ENCODE results near the gene CNTN5. TPM values are rescaled to one million over a fixed set of nuclear protein-coding genes. Genes with fewer than 3 reads are reported as not detected.

CNTN5 gene
- total RNA-seq, 1 donor, result under 0.01 TPM

- no peak for DNase-seq (ENCODE audit: low read depth)
- H3K4me3 ChIP-seq (ENCODE audit: low read depth, low read length), result no peak overlapping the region
- TF ChIP-seq CTCF (IDR thresholded peaks at IDR 0.05; ENCODE audit: insufficient read depth, low read depth, low read length), result no peak
Observed at GRCh38 chr11:99184146-99184545, 163.4 kb downstream of the CNTN5 start.

DNA sequence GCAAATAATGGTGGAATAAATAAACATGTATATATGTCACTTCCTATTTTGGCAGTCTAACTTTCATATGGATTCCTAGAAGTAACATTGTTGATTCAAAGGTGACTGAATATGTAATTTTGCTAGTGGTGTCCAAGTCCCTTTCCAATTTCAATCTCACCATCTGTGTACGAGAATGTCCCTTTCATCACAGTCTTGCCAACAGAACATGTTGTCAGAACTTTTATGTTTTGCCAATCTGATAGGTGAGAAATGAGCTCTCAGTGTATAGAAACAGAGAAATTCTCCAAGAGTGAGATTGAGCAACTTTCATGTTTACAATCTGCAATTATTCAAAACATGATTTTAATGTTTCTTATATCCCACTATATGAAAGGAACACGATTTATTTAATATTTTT is 167.5 kb downstream of the CNTN5 start:
- no peak for TF ChIP-seq CTCF (IDR thresholded peaks at IDR 0.05; ENCODE audit: insufficient read depth, low read depth, low read length)
- DNase-seq (ENCODE audit: low read depth), result no peak
- H3K4me3 ChIP-seq (ENCODE audit: low read depth, low read length), result no peak overlapping the region

- DNase-seq (ENCODE audit: low read depth), result no peak
- TF ChIP-seq CTCF (IDR thresholded peaks at IDR 0.05; ENCODE audit: insufficient read depth, low read depth, low read length), result no peak
- no peak overlapping the region for H3K4me3 ChIP-seq (ENCODE audit: low read depth, low read length)
Observed at GRCh38 chr11:99192716-99193115, 172.0 kb downstream of the CNTN5 start.

- TF ChIP-seq CTCF (IDR thresholded peaks at IDR 0.05; ENCODE audit: insufficient read depth, low read depth, low read length), result no peak
- no peak for DNase-seq (ENCODE audit: low read depth)
- no peak overlapping the region for H3K4me3 ChIP-seq (ENCODE audit: low read depth, low read length)
Observed at GRCh38 chr11:99197477-99197876, 176.7 kb downstream of the CNTN5 start.

- no peak for TF ChIP-seq CTCF (IDR thresholded peaks at IDR 0.05; ENCODE audit: insufficient read depth, low read depth, low read length)
- DNase-seq (ENCODE audit: low read depth), result no peak
- no peak overlapping the region for H3K4me3 ChIP-seq (ENCODE audit: low read depth, low read length)
Observed at GRCh38 chr11:99198215-99198614, 177.5 kb downstream of the CNTN5 start.

DNA sequence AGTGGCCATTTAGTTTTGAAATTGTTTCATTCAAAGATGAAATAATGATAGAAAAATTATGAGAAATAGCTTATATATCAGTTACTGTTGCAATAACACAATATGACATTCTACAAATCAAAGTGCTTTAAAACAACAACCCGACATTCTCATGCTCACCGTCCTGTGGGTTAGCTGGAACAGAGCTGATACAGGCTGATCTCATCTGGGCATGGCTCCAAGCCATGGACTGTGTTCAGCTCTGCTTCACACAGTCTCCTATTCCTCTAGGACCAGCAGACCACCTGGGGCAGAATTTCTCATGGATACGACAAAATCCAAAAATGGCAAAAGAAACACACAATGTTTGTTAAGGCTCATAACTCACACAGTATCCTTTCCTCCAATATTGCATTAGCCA is 178.6 kb downstream of the CNTN5 start:
- no peak for TF ChIP-seq CTCF (IDR thresholded peaks at IDR 0.05; ENCODE audit: insufficient read depth, low read depth, low read length)
- no peak overlapping the region for H3K4me3 ChIP-seq (ENCODE audit: low read depth, low read length)
- no peak for DNase-seq (ENCODE audit: low read depth)

DNA sequence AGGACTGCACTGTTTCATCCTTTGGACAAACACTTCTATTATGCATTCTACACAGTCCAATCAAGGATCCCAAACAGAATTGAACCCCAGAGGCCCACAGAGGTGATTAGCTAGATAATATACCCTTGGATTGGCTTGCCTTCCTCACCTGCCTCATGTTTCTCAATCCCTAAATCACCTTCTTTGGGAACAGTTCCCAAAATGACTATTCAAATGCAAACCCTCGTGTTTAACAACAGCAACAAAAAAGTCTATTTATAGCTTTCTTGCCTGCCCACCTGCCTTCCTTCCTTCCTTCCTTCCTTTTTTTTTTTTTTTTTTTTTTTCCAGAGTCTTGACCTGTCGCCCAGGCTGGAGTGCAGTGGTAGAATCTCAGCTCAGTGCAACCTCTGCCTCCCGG is 180.0 kb downstream of the CNTN5 start:
- no peak for TF ChIP-seq CTCF (IDR thresholded peaks at IDR 0.05; ENCODE audit: insufficient read depth, low read depth, low read length)
- no peak for DNase-seq (ENCODE audit: low read depth)
- H3K4me3 ChIP-seq (ENCODE audit: low read depth, low read length), result no peak overlapping the region
